Breast epithelium (tissue), 4 donors: ENCODE data around the gene DCDC1. TPM values are rescaled to one million over a fixed set of nuclear protein-coding genes. Genes with fewer than 3 reads are reported as not detected.

ENCODE experiments used
- DNase-seq, 2 donors: peaks; one replicate each; pipeline ENCODE4 v3.0.0-alpha.2; 2019; ENCODE audit warnings: low spot score in 2 of 2
- H3K27ac ChIP-seq, 2 donors: fragments of 200-600 bp; sonication (generic) in 1 of 2; one replicate each; pipeline ENCODE4 v1.5.1; 2016 to 2019; ENCODE audit warnings: mild to moderate bottlenecking in 1 of 2
- H3K27me3 ChIP-seq, 2 donors: fragments of 200-600 bp; sonication (generic) in 1 of 2; one replicate each; pipeline versions ENCODE4 v1.5.1 to v1.6.0; 2017 to 2019; ENCODE audit warnings: control low read depth in 1 of 2, mild to moderate bottlenecking in 1 of 2
- H3K36me3 ChIP-seq: fragments of 200-600 bp; one replicate; pipeline ENCODE4 v1.5.1; 2019
- H3K4me1 ChIP-seq, 2 donors: fragments of 200-600 bp; sonication (generic); one replicate each; pipeline ENCODE4 v1.5.1; 2016 to 2019; ENCODE audit warnings: control low read depth in 1 of 2
- H3K4me3 ChIP-seq, 3 donors: fragments of 200-600 bp; sonication (generic); 1 replicate in 2 of 3; 2 replicates in 1 of 3; pipeline ENCODE4 v1.5.1; 2016 to 2019; ENCODE audit warnings: mild to moderate bottlenecking in 3 of 3, moderate library complexity in 2 of 3
- H3K9me3 ChIP-seq, 2 donors: fragments of 200-600 bp; sonication (generic) in 1 of 2; one replicate each; pipeline ENCODE4 v1.5.1; 2016 to 2019; ENCODE audit warnings: control low read depth in 1 of 2
- POLR2A ChIP-seq: fragments of 450-650 bp; IDR thresholded peaks from one replicate; pipeline ENCODE4 v1.6.1; 2016; ENCODE audit warnings: antibody characterized with exemption, mild to moderate bottlenecking, moderate library complexity
- POLR2AphosphoS5 ChIP-seq, 3 donors: sonication (generic); formaldehyde crosslinking; IDR thresholded peaks; one replicate each; pipeline ENCODE4 v1.6.1; 2017; ENCODE audit warnings: antibody characterized with exemption in 3 of 3
- intact Hi-C: fragments of 100-400 bp; cut with DNase I; formaldehyde crosslinking; loops from one replicate; pipeline ENCODE4 v1.15.1; 2023; ENCODE audit warnings: low total_unique reads
- total RNA-seq, 3 donors: library from RNA; depleted of rRNA; stranded (reverse); fragments of >200 nt; gene quantifications; one replicate each; pipeline ENCODE4 v1.1.0, GENCODE V29; 2016
- TF ChIP-seq, protein P1 (sequence below), 3 donors: fragments of 450-650 bp; IDR thresholded peaks; one replicate each; pipeline ENCODE4 v1.5.1; 2016 to 2017; ENCODE audit warnings: antibody characterized with exemption in 3 of 3, mild to moderate bottlenecking in 3 of 3, moderate library complexity in 3 of 3

Gene DCDC1
- total RNA-seq, 3 donors from 2014 or later = 0.32 to 5.6 (median 3.8) TPM

DNA sequence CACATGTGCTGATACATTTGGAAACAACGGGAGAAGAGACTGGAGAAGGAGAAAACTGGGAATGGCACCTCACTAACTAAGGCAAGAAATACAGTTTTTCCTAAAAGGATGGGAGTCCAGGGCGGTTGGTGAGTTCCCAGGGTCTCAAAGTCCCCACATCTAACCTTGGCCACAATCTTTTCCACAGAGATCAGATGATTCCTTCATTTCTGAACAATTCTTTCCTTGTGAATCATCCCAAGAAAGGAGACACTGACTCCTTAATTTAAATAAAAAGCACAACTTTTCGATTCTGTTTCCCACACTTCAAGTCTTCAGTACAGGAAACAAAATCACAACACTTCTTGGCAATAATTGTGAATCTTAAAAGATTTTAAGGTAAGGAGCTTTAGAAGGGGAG, 384.7 kb downstream of the DCDC1 start:
- no peak for TF ChIP-seq POLR2A
- DNase-seq = no peak
- H3K27ac ChIP-seq = no peak overlapping the region
- no peaks in the 10 kb centered on the region for H3K27me3 ChIP-seq
- H3K9me3 ChIP-seq = no peaks in the 10 kb centered on the region
- no peaks in the 10 kb centered on the region for H3K4me1 ChIP-seq
- intact Hi-C loops = no loop called here
- no peak overlapping the region for H3K4me3 ChIP-seq
- H3K36me3 ChIP-seq = no peaks in the 10 kb centered on the region

DNA sequence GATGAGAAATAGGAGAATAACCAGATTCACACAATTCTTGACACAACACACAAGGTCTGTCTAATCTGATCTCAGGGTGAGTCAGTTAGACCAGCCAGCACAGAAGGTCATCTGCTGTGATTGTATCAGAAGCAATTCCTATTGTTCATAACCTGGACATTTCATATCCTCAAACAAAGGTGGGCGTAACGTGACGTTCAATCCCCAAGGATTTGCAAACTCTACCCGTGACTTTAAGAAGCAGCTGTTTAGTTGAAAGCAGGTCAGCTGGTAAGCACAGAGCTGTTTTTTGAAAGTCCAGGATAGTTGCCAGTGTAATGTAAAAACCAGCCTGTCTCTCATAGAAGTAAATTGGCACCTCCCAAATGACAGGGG, 385.1 kb downstream of the DCDC1 start:
- Histone ChIP-seq H3K9me3 (no peaks in the 10 kb centered on the region), H3K36me3 (no peaks in the 10 kb centered on the region), H3K4me1 (no peaks in the 10 kb centered on the region), H3K27me3 (no peaks in the 10 kb centered on the region), H3K27ac (no peak overlapping the region), H3K4me3 (no peak overlapping the region)
- DNase-seq = no peak
- intact Hi-C loops = no loop called here
- no peak for TF ChIP-seq POLR2AphosphoS5 (IDR thresholded peaks at IDR 0.05)
- no peak for TF ChIP-seq POLR2A
- TF ChIP-seq, protein P1, sequence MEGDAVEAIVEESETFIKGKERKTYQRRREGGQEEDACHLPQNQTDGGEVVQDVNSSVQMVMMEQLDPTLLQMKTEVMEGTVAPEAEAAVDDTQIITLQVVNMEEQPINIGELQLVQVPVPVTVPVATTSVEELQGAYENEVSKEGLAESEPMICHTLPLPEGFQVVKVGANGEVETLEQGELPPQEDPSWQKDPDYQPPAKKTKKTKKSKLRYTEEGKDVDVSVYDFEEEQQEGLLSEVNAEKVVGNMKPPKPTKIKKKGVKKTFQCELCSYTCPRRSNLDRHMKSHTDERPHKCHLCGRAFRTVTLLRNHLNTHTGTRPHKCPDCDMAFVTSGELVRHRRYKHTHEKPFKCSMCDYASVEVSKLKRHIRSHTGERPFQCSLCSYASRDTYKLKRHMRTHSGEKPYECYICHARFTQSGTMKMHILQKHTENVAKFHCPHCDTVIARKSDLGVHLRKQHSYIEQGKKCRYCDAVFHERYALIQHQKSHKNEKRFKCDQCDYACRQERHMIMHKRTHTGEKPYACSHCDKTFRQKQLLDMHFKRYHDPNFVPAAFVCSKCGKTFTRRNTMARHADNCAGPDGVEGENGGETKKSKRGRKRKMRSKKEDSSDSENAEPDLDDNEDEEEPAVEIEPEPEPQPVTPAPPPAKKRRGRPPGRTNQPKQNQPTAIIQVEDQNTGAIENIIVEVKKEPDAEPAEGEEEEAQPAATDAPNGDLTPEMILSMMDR (IDR thresholded peaks at IDR 0.05) = no peak

DNA sequence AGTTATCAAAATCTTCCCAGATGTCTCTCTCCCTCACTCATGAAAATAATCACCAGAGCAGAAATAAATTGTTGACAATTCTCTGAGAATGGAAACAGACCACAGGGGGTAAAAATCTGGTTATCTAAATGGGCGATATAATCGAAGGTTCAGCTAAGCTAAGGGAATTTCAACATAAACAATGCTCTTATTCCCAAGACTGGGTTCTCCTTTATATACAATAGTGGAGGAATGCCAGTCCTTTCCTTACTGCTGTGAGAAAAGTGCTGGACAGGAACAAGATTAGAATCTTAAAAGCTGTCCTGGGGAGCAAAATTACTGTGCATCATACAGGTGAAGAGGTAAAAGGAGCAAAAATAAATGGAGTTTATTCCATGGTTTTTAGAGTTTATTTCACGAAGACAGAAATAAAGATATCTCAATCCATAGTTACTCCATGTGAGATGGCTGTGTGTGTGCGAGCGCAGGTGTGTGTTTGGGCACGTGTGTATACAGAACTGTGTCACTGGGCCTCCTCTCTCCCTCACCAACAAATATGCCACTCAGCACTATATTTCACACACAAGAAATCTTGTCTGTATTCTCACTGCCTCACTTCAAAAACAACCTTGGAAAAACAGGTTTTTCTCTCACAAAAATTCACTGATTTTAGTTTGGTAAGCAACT, 385.6 kb downstream of the DCDC1 start:
- intact Hi-C loops = no loop called here
- Histone ChIP-seq H3K27ac (no peak overlapping the region), H3K9me3 (no peaks in the 10 kb centered on the region), H3K27me3 (no peaks in the 10 kb centered on the region), H3K4me1 (no peaks in the 10 kb centered on the region), H3K4me3 (no peak overlapping the region), H3K36me3 (no peaks in the 10 kb centered on the region)
- TF ChIP-seq POLR2A (no peak), POLR2AphosphoS5 (IDR thresholded peaks at IDR 0.05) (no peak)
- TF ChIP-seq, protein P1 (IDR thresholded peaks at IDR 0.05) = no peak
- no peak for DNase-seq

DNA sequence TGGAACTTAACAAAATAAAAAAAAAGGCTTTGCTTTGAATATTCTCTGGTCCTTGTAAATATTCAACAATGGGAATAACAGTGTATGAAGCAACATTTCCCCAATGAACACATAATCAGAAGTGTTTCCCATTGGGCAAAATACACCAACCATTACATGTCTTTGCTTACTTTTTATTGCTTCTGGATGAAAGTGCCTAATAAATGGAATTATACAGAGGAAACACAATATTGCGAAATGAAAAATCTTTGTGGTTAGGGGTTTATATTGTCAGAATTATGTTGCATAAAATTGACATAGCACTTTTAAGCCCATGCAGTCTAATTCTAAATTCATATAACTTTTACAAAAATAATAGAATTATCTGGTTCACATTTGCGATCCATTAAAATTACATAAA, 386.4 kb downstream of the DCDC1 start:
- Histone ChIP-seq H3K4me1 (no peaks in the 10 kb centered on the region), H3K36me3 (no peaks in the 10 kb centered on the region), H3K27ac (no peak overlapping the region), H3K4me3 (no peak overlapping the region), H3K9me3 (no peaks in the 10 kb centered on the region), H3K27me3 (no peaks in the 10 kb centered on the region)
- DNase-seq = no peak
- intact Hi-C loops = no loop called here
- TF ChIP-seq POLR2AphosphoS5 (IDR thresholded peaks at IDR 0.05) (no peak), POLR2A (no peak)
- TF ChIP-seq, protein P1 (IDR thresholded peaks at IDR 0.05) = no peak

DNA sequence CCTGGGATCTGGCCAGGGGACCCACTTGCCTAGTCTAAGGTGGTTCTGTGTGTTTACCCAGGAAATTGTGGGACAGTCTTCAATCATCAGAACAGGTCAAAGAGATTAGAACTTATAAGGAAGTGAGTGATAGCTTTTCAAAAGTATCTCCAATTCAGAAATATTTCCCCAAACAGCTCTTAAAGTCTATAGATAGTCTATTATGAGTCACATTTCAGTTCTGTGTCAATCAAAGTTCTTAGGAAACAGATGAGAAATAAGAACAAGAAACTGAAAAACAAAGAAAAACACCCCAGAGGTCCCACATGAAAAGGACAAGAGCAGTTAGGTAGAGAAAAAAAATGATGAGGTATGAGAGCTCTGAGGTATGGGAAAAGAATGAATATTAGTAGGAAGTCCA, 402.0 kb downstream of the DCDC1 start:
- no peaks in the 10 kb centered on the region for H3K4me1 ChIP-seq
- intact Hi-C loops = no loop called here
- peaks cover 6 to 7% of the 10 kb centered on the region in 2 donors for H3K9me3 ChIP-seq
- no peak for DNase-seq
- no peak for TF ChIP-seq POLR2A
- no peak for TF ChIP-seq POLR2AphosphoS5 (IDR thresholded peaks at IDR 0.05)
- TF ChIP-seq, protein P1 (IDR thresholded peaks at IDR 0.05) = no peak
- H3K4me3 ChIP-seq = no peak overlapping the region
- H3K27me3 ChIP-seq = no peaks in the 10 kb centered on the region
- no peak overlapping the region for H3K27ac ChIP-seq
- H3K36me3 ChIP-seq = no peaks in the 10 kb centered on the region
